HFF-Myc (cell line): ENCODE data around the gene ARID5B.

Experiments
- DNase-seq: peaks from one replicate; pipeline ENCODE4 v3.0.0-alpha.2; 2011; ENCODE audit warnings: low read depth; ENCODE audit errors: extremely low read depth
- H3K4me3 ChIP-seq: replicated peaks from 2 replicates; pipeline ENCODE4 v1.5.1; 2011; ENCODE audit warnings: low read depth, mild to moderate bottlenecking, control low read depth, low read length
- CTCF ChIP-seq: IDR thresholded peaks from 2 replicates; pipeline ENCODE4 v1.5.1; 2012; ENCODE audit warnings: mild to moderate bottlenecking, low read depth, low read length, control low read depth; ENCODE audit errors: missing control alignments

ARID5B gene

DNA sequence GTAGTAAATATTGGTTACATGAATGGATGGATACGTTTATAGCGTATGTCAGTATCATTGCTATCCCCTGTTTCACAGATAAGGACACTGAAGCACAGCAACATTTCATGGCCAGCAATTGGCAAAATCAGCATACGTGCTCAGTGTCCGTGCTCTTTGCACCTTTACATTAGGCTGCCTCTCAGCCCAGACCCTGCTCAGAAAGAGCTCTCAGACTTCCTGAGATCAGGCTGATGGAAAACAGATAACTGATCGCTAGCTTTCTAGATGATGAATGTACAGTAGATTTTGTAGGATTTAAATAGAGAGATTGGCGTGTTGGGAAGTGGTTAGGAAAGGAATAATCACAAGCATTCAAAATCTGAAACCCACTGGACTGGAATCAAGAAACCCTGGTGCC lies 106.7 kb downstream of the ARID5B start:
- no peak overlapping the region for H3K4me3 ChIP-seq
- DNase-seq, result no peak
- no peak for TF ChIP-seq CTCF

DNA sequence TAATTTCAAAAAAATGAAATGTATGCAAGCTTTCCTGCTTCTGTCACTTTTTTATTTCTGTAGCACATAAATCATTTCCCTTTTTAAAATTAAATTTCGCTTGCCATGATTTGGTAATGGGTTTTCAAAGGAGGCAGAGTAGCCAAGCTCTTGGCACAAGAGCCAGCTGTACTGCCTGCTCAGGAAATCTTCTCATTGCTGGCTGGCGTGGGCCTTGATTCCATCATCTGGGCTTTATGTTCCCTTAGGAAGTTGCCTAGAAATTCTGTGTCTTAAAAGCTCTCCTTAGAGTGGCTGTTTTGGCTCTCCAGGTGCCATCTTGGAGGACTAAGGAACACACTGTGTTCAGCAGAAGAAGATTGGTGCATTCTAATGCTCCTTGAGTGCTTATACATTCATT lies 107.4 kb downstream of the ARID5B start:
- no peak overlapping the region for H3K4me3 ChIP-seq
- no peak for TF ChIP-seq CTCF

DNA sequence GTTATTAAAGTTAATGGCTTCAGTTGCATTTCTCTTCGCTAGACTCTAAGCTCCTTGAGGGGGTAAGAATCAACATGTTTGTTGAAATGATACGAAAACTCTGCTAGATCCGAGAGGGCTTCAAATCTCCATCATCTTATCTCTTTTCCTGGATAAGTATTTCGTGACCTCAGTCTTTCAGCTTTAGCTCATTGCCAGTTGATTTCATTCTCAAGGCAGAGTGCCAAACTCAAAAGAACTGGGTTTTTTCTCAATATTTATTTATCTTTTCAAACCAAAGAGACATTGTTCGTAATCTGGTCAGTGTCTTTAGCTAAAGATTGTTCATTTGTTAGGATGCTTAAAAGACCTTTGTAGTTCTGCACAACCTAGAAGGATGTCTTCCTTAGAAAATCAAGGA lies 108.9 kb downstream of the ARID5B start:
- no peak for TF ChIP-seq CTCF
- DNase-seq, result no peak
- H3K4me3 ChIP-seq, result no peak overlapping the region

More for the DNA sequence above, 107.4 kb downstream of the ARID5B start:
- no peak for DNase-seq

- no peak overlapping the region for H3K4me3 ChIP-seq
- TF ChIP-seq CTCF, result no peak
- DNase-seq, result no peak
These were observed 110.1 kb downstream of the ARID5B start for GRCh38 chr10:62011558-62011957.

GRCh38 chr10:62012318-62012717 lies 110.8 kb downstream of the ARID5B start:
- H3K4me3 ChIP-seq, result no peak overlapping the region
- no peak for DNase-seq
- no peak for TF ChIP-seq CTCF

GRCh38 chr10:62014510-62014909 lies 113.0 kb downstream of the ARID5B start:
- no peak for TF ChIP-seq CTCF
- no peak for DNase-seq
- no peak overlapping the region for H3K4me3 ChIP-seq

DNA sequence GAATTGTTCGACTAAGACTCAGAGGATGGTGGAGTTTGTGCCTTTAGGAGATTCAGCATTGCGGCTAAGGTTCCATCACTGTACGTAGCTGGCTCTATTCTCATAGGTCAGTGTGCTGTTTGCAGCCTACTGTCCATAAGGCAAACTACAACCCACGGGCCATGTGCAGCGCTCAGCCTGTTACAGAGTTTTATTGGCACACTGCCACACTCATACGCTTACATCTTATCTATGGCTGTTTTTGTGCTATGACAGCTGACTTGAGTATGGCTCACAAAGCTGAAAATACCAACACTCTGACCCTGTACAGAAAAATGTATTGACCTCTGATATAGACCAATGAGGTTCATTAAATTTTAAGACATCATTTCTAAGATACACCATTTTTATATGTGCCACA lies 114.5 kb downstream of the ARID5B start:
- no peak for DNase-seq
- no peak for TF ChIP-seq CTCF
- H3K4me3 ChIP-seq, result no peak overlapping the region
